OCI-LY7 (cell line): ENCODE data around the gene PCDHA13. TPM values are rescaled to one million over a fixed set of nuclear protein-coding genes. Genes with fewer than 3 reads are reported as not detected.

Source experiments
- BruUV-seq: library from RNA; stranded (reverse); fragments of 400-500 nt; replicated peaks from 2 replicates; lab custom pipeline; 2021; lab: Mats Ljungman, UMichigan
- CTCF ChIA-PET: fragments of 300-600 bp; sonication (Branson Sonifier 250); formaldehyde crosslinking; loops from one replicate; lab custom pipeline; 2022; ENCODE audit warnings: antibody characterized with exemption; ENCODE audit not compliant: unreplicated experiment; lab: Charles Lee
- POLR2A ChIA-PET: fragments of 300-600 bp; sonication (Branson Sonifier 250); formaldehyde crosslinking; loops from one replicate; lab custom pipeline; 2022; ENCODE audit warnings: antibody characterized with exemption; lab: Charles Lee
- DNase-seq: peaks from one replicate; pipeline ENCODE4 v3.0.0-alpha.2; 2015; ENCODE audit warnings: low spot score
- H2AFZ ChIP-seq: fragments of 200-600 bp; sonication (generic), shearing (Covaris generic); 2 replicates; pipeline ENCODE4 v1.6.1; 2014; ENCODE audit warnings: mild to moderate bottlenecking, antibody characterized with exemption, low read length, moderate library complexity
- H3K27ac ChIP-seq: fragments of 200-600 bp; sonication (generic); 2 replicates; pipeline ENCODE4 v1.5.1; 2014; ENCODE audit warnings: mixed run types, low read depth, mild to moderate bottlenecking, moderate library complexity, low read length, inconsistent platforms; ENCODE audit not compliant: poor library complexity, severe bottlenecking
- H3K36me3 ChIP-seq: fragments of 200-600 bp; sonication (generic); 2 replicates; pipeline ENCODE4 v1.6.1; 2014; ENCODE audit warnings: mild to moderate bottlenecking, antibody characterized with exemption, low read length, moderate library complexity, mixed read lengths; ENCODE audit not compliant: insufficient read depth
- H3K4me1 ChIP-seq: fragments of 200-600 bp; sonication (generic); 2 replicates; pipeline ENCODE4 v1.5.1; 2014; ENCODE audit warnings: mild to moderate bottlenecking, low read length; ENCODE audit not compliant: insufficient read depth, poor library complexity, severe bottlenecking
- H3K4me2 ChIP-seq: fragments of 200-600 bp; sonication (generic); 2 replicates; pipeline ENCODE4 v1.6.1; 2014; ENCODE audit warnings: mild to moderate bottlenecking, low read length
- H3K4me3 ChIP-seq: fragments of 200-600 bp; sonication (generic); 2 replicates; pipeline ENCODE4 v1.5.1; 2014; ENCODE audit warnings: mild to moderate bottlenecking, low read depth, low read length; ENCODE audit not compliant: poor library complexity, severe bottlenecking
- H3K79me2 ChIP-seq: fragments of 200-600 bp; sonication (generic); 2 replicates; pipeline ENCODE4 v1.6.1; 2016; ENCODE audit warnings: low read depth, mild to moderate bottlenecking, low read length, moderate library complexity, mixed read lengths; ENCODE audit not compliant: insufficient read depth
- H3K9me2 ChIP-seq: fragments of 200-600 bp; sonication (generic); 2 replicates; pipeline ENCODE4 v1.6.1; 2016; ENCODE audit warnings: mild to moderate bottlenecking, low read length, mixed read lengths; ENCODE audit not compliant: insufficient read depth
- H3K9me3 ChIP-seq: fragments of 200-600 bp; sonication (generic); 2 replicates; pipeline ENCODE4 v1.6.1; 2014; ENCODE audit warnings: mild to moderate bottlenecking, mixed run types, low read length, mixed read lengths
- H4K20me1 ChIP-seq: fragments of 200-600 bp; sonication (generic); 2 replicates; pipeline ENCODE4 v1.6.1; 2014; ENCODE audit warnings: mild to moderate bottlenecking, antibody characterized with exemption, low read length, moderate library complexity, mixed read lengths; ENCODE audit not compliant: insufficient read depth
- EZH2phosphoT487 ChIP-seq: fragments of 200-600 bp; sonication (generic); IDR thresholded peaks from 2 replicates; pipeline ENCODE4 v1.6.1; 2018; ENCODE audit warnings: low read depth, borderline replicate concordance, mild to moderate bottlenecking, mixed run types, antibody characterized with exemption, low read length, moderate library complexity, mixed read lengths
- intact Hi-C: fragments of 100-400 bp; cut with micrococcal nuclease; formaldehyde crosslinking; loops from one replicate; pipeline ENCODE4 v1.10.0; 2022; ENCODE audit not compliant: unreplicated experiment
- total RNA-seq, 2 experiments: library from RNA; depleted of rRNA in 1 of 2; stranded (reverse); fragments of >200 nt in 1 of 2; shearing (Covaris generic) in 1 of 2; gene quantifications; 2 replicates each; pipeline ENCODE4 v1.2.3, GENCODE V29; 2014 to 2022
- TF ChIP-seq, protein P1 (sequence below): fragments of 200-600 bp; sonication (generic); conservative IDR thresholded peaks from 2 replicates; pipeline ENCODE4 v1.5.1; 2014; ENCODE audit warnings: mild to moderate bottlenecking, antibody characterized with exemption, low read length, moderate library complexity, mixed read lengths

Gene PCDHA13
- total RNA-seq, 2 experiments from 2014 or later = not detected

DNA sequence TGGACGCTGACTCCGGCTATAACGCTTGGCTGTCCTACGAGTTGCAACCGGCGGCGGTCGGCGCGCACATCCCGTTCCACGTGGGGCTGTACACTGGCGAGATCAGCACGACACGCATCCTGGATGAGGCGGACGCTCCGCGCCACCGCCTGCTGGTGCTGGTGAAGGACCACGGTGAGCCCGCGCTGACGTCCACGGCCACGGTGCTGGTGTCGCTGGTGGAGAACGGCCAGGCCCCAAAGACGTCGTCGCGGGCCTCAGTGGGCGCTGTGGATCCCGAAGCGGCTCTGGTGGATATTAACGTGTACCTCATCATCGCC, 4.7 kb upstream of the PCDHA13 start:
- TF ChIP-seq EZH2phosphoT487 = no peak
- TF ChIP-seq, protein P1, sequence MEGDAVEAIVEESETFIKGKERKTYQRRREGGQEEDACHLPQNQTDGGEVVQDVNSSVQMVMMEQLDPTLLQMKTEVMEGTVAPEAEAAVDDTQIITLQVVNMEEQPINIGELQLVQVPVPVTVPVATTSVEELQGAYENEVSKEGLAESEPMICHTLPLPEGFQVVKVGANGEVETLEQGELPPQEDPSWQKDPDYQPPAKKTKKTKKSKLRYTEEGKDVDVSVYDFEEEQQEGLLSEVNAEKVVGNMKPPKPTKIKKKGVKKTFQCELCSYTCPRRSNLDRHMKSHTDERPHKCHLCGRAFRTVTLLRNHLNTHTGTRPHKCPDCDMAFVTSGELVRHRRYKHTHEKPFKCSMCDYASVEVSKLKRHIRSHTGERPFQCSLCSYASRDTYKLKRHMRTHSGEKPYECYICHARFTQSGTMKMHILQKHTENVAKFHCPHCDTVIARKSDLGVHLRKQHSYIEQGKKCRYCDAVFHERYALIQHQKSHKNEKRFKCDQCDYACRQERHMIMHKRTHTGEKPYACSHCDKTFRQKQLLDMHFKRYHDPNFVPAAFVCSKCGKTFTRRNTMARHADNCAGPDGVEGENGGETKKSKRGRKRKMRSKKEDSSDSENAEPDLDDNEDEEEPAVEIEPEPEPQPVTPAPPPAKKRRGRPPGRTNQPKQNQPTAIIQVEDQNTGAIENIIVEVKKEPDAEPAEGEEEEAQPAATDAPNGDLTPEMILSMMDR = no peak
- H3K27ac ChIP-seq = no peak overlapping the region
- intact Hi-C loops = no loop called here
- ChIA-PET CTCF (no interaction called here), POLR2A (no interaction called here)
- no peaks in the 10 kb centered on the region for H3K9me3 ChIP-seq
- no TSS peak for BruUV-seq
- H3K4me1 ChIP-seq = no peaks in the 10 kb centered on the region
- no peaks in the 10 kb centered on the region for H3K79me2 ChIP-seq
- H3K9me2 ChIP-seq = no peaks in the 10 kb centered on the region
- H3K36me3 ChIP-seq = no peaks in the 10 kb centered on the region
- no peak overlapping the region for H3K4me3 ChIP-seq
- no peak overlapping the region for H3K4me2 ChIP-seq
- no peak for DNase-seq
- no peaks in the 10 kb centered on the region for H4K20me1 ChIP-seq
- H2AFZ ChIP-seq = no peak overlapping the region

DNA sequence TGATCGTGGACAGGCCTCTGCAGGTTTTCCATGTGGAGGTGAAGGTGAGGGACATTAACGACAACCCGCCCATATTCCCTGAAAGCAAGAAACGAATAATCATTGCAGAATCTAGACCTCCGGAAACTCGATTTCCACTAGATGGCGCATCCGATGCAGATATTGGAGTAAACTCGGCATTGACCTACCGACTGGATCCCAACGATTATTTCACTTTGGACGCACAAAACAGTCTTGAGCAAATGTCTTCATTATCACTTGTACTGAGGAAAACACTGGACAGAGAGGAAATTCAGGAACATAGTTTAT, 621 bp downstream of the PCDHA13 start:
- TF ChIP-seq EZH2phosphoT487 = no peak
- TF ChIP-seq, protein P1 = peak; percentile 49
- no TSS peak for BruUV-seq
- intact Hi-C loops = no loop called here

DNA sequence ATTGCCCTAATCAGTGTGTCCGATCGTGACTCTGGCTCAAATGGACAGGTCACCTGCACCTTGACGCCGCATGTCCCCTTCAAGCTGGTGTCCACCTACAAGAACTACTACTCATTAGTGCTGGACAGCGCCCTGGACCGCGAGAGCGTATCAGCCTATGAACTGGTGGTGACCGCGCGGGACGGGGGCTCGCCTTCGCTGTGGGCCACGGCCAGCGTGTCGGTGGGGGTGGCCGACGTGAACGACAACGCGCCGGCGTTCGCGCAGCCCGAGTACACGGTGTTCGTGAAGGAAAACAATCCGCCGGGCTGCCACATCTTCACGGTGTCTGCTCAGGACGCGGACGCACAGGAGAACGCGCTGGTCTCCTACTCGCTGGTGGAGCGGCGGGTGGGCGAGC, 1.4 kb downstream of the PCDHA13 start:
- POLR2A ChIA-PET = no interaction called here

More for the DNA sequence above, 621 bp downstream of the PCDHA13 start:
- DNase-seq = no peak
- Histone ChIP-seq H3K36me3 (no peaks in the 10 kb centered on the region), H3K79me2 (no peaks in the 10 kb centered on the region), H3K9me2 (no peaks in the 10 kb centered on the region), H4K20me1 (no peaks in the 10 kb centered on the region), H3K27ac (no peak overlapping the region), H3K9me3 (no peaks in the 10 kb centered on the region), H2AFZ (no peak overlapping the region), H3K4me2 (no peak overlapping the region), H3K4me3 (no peak overlapping the region), H3K4me1 (no peaks in the 10 kb centered on the region)
- CTCF ChIA-PET = no interaction called here
- POLR2A ChIA-PET = no interaction called here

More for the DNA sequence above, 1.4 kb downstream of the PCDHA13 start:
- no peaks in the 10 kb centered on the region for H3K9me3 ChIP-seq
- H3K4me2 ChIP-seq = no peak overlapping the region
- H3K4me3 ChIP-seq = no peak overlapping the region
- H3K4me1 ChIP-seq = no peaks in the 10 kb centered on the region
- CTCF ChIA-PET = no interaction called here
- BruUV-seq = no TSS peak
- TF ChIP-seq EZH2phosphoT487 = no peak
- TF ChIP-seq, protein P1 = no peak
- H3K79me2 ChIP-seq = no peaks in the 10 kb centered on the region
- H3K9me2 ChIP-seq = no peaks in the 10 kb centered on the region
- intact Hi-C loops = no loop called here
- H2AFZ ChIP-seq = no peak overlapping the region
- no peaks in the 10 kb centered on the region for H3K36me3 ChIP-seq
- H4K20me1 ChIP-seq = no peaks in the 10 kb centered on the region
- no peak for DNase-seq
- no peak overlapping the region for H3K27ac ChIP-seq
